HEK293T (cell line): ENCODE results near the gene KCNQ1.

Experiments
- CTCF ChIA-PET: fragments of 350-600 bp; formaldehyde crosslinking; extraction: SDS; loops from one replicate; lab custom pipeline; 2021; ENCODE audit warnings: antibody characterized with exemption, inconsistent platforms; lab: Yijun Ruan, JAX
- POLR2A ChIA-PET: fragments of 350-600 bp; formaldehyde crosslinking; extraction: SDS; loops from one replicate; lab custom pipeline; 2020; ENCODE audit warnings: antibody characterized with exemption, inconsistent platforms; lab: Yijun Ruan, JAX
- DNase-seq: peaks from one replicate; pipeline ENCODE4 v3.0.0; 2012; ENCODE audit warnings: mixed read lengths; ENCODE audit errors: extremely low spot score
- ARNT ChIP-seq: fragments of 450-650 bp; IDR thresholded peaks from 2 replicates; pipeline ENCODE4 v1.6.1; 2017; ENCODE audit warnings: mild to moderate bottlenecking
- BHLHE40 ChIP-seq: fragments of 450-650 bp; IDR thresholded peaks from 2 replicates; pipeline ENCODE4 v1.6.1; 2016; ENCODE audit warnings: mild to moderate bottlenecking, moderate library complexity, borderline replicate concordance
- CTBP1 ChIP-seq: fragments of 450-650 bp; IDR thresholded peaks from 2 replicates; pipeline ENCODE4 v1.6.1; 2016; ENCODE audit warnings: borderline replicate concordance
- ELF4 ChIP-seq: fragments of 450-650 bp; IDR thresholded peaks from 2 replicates; pipeline ENCODE4 v1.6.1; 2017; ENCODE audit warnings: antibody characterized with exemption
- FOXA1 ChIP-seq: fragments of 450-650 bp; IDR thresholded peaks from 2 replicates; pipeline ENCODE4 v1.6.1; 2016; ENCODE audit warnings: mild to moderate bottlenecking
- FOXK2 ChIP-seq: fragments of 450-650 bp; IDR thresholded peaks from 2 replicates; pipeline ENCODE4 v1.6.1; 2016; ENCODE audit warnings: mild to moderate bottlenecking
- FOXM1 ChIP-seq: fragments of 450-650 bp; IDR thresholded peaks from 2 replicates; pipeline ENCODE4 v1.6.1; 2017; ENCODE audit warnings: mild to moderate bottlenecking, borderline replicate concordance
- HDGF ChIP-seq: fragments of 450-650 bp; IDR thresholded peaks from 2 replicates; pipeline ENCODE4 v1.6.1; 2017; ENCODE audit warnings: antibody characterized with exemption, borderline replicate concordance
- L3MBTL2 ChIP-seq: fragments of 450-650 bp; conservative IDR thresholded peaks from 2 replicates; pipeline ENCODE4 v1.6.1; 2016; ENCODE audit warnings: mild to moderate bottlenecking
- LEF1 ChIP-seq: fragments of 450-650 bp; IDR thresholded peaks from 2 replicates; pipeline ENCODE4 v1.6.1; 2017; ENCODE audit warnings: mild to moderate bottlenecking, borderline replicate concordance
- NFRKB ChIP-seq: fragments of 450-650 bp; IDR thresholded peaks from 2 replicates; pipeline ENCODE4 v1.6.1; 2016; ENCODE audit warnings: mild to moderate bottlenecking, moderate library complexity
- SP1 ChIP-seq: fragments of 450-650 bp; IDR thresholded peaks from 2 replicates; pipeline ENCODE4 v1.6.1; 2017
- SUZ12 ChIP-seq: fragments of 450-650 bp; IDR thresholded peaks from 2 replicates; pipeline ENCODE4 v1.6.1; 2016; ENCODE audit warnings: mild to moderate bottlenecking
- TARDBP ChIP-seq: fragments of 450-650 bp; IDR thresholded peaks from 2 replicates; pipeline ENCODE4 v1.6.1; 2016
- ZNF384 ChIP-seq: fragments of 450-650 bp; IDR thresholded peaks from 2 replicates; pipeline ENCODE4 v1.6.1; 2016
- TF ChIP-seq, protein P1 (sequence below): fragments of 450-650 bp; IDR thresholded peaks from 2 replicates; pipeline ENCODE4 v1.6.1; 2016

KCNQ1 gene

DNA sequence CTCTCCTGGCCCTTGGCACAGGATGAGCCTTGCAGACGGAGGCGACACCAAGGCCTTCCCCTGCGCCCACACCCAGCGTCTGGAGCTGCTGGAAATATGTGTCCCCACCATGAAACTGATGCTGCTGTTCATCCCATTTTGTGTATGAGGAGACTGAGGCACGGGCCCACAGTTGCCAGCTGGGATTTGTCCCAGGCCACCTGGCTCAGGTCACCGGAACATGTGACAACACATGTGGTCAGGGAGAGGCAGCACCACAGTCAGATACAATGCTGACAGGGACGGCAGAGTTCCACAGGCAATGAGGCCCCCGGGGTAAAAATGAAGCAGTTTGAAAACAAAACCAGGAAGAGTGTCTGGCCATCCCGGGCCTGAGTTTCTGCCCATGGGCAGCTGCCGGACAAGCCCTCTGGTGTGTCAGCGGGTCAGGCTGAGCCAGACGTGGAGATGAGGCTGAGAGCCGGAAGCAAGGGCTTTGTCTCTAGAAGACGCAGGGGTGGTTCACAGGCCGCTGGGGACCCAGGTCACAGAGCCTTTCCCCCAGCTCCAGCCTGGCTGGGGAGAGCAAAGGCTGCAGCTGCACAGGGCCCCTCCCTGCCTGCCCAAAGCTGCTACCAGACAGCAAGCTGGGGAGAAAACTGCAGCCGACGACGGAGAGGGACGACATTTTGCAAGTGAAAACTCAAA is 360.0 kb downstream of the KCNQ1 start:
- ChIA-PET POLR2A (no interaction called here), CTCF (no interaction called here)
- DNase-seq = no peak
- no peak for TF ChIP-seq FOXM1
- TF ChIP-seq LEF1 = no peak
- TF ChIP-seq SUZ12 = no peak

DNA sequence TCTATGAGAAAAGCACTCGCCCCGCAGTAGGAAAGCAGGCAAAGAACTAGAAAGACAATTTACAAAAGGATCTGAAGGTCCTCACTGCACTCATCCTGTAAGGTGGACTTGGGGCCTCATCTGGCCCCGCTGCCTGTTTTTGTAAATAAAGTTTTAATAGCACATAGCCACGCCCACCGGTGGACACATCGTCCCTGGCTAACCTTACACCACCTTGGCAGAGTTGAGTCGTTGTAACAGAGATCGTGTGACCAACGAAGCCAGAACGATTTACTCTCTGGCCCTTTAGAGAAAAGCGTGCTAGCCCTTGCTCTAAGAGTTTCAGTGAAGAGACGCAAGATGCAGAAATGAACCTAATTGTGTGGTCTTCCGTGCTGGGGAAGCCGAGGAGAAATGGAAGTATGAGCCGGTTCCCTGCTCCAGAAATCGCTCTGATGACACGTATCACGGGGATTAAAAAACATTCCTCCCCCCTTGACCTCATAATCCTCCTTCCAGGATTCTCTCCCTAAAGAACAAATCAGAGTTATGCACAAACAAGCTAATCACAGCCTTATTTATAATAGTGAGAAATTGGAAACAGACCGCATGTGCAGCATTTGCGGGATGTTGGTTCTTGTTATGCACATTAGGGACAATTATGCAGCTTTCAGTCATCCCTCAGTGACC is 360.7 kb downstream of the KCNQ1 start:
- ChIA-PET POLR2A (no interaction called here), CTCF (no interaction called here)
- TF ChIP-seq ZNF384 = no peak
- no peak for TF ChIP-seq LEF1
- TF ChIP-seq, protein P1, sequence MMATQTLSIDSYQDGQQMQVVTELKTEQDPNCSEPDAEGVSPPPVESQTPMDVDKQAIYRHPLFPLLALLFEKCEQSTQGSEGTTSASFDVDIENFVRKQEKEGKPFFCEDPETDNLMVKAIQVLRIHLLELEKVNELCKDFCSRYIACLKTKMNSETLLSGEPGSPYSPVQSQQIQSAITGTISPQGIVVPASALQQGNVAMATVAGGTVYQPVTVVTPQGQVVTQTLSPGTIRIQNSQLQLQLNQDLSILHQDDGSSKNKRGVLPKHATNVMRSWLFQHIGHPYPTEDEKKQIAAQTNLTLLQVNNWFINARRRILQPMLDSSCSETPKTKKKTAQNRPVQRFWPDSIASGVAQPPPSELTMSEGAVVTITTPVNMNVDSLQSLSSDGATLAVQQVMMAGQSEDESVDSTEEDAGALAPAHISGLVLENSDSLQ = no peak
- TF ChIP-seq ELF4 = no peak
- no peak for TF ChIP-seq ARNT
- TF ChIP-seq FOXM1 = no peak
- no peak for TF ChIP-seq TARDBP
- no peak for TF ChIP-seq SUZ12
- TF ChIP-seq HDGF = no peak
- TF ChIP-seq CTBP1 = no peak
- DNase-seq = no peak

DNA sequence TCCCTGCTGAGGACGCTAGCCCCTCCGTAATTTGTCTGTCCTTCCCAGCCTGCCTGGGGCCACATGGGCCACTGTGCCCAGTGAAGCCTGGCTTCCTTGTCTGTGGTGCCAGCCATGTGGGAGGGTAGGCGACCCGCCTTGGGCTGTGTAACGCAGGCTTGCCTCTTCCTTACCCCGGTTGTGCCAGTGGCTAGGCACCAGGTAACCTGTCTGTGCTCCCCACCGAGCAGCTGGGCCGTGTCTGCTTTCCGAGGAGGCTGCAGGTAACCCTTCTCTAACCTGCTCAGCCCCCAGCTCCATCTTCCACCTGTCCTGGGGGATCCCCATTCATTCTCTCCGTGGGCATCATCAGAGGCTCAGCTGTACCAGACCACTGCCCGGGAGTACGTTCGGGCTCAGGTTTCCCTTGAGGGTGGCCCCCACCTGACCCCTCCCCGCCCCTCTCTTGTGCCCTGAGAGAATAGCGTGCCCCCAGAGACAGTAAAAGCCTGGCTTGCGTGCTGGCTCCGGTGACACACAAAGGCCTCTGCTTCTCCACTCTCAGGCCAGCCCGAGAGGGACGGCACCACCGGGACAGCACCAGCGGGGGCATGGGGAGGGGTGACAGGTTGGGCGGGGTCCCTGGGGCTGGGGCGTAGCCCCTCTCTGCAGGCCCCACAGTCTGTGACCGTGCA is 361.7 kb downstream of the KCNQ1 start:
- ChIA-PET POLR2A (no interaction called here), CTCF (no interaction called here)
- no peak for DNase-seq
- TF ChIP-seq FOXA1 (no peak), ARNT (no peak), NFRKB (no peak), L3MBTL2 (no peak)

DNA sequence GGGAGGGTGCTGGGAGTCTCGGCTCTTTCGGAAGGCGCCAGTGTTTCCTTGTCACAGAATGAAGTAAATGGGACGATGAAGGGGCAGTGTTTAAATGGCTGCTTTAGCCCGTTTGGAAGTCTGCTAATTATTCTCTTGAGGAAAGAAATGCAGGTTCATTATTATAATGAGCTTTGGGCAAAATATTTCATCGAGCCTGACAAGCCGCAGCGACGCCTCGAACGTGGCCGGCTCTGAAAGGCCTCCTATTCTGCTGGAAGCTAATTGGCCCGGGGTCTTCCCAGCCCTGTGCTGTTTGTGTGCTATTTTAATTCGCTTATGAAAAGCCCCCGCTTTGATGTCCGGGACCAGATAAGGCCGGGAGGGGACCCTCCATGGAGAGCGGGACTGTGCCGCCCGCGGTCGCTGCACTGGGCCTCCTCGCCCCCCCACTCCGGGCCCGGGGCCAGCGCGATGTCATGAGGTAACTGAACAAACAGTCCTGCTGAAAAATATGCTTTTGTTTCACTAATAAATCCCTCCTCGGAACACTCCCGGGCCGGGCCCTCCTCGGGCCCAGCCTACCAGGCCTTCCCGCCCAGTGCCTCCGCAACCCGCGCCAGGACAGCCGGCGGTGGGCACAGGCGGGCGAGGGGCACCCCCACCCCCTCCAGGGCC is 362.3 kb downstream of the KCNQ1 start:
- POLR2A ChIA-PET = no interaction called here
- no peak for TF ChIP-seq L3MBTL2
- no peak for TF ChIP-seq FOXM1
- TF ChIP-seq HDGF = no peak
- TF ChIP-seq FOXK2 = no peak
- no peak for TF ChIP-seq ARNT
- no peak for TF ChIP-seq BHLHE40
- TF ChIP-seq LEF1 = no peak
- TF ChIP-seq ZNF384 = no peak
- TF ChIP-seq, protein P1 = no peak
- no peak for DNase-seq
- CTCF ChIA-PET = no interaction called here

DNA sequence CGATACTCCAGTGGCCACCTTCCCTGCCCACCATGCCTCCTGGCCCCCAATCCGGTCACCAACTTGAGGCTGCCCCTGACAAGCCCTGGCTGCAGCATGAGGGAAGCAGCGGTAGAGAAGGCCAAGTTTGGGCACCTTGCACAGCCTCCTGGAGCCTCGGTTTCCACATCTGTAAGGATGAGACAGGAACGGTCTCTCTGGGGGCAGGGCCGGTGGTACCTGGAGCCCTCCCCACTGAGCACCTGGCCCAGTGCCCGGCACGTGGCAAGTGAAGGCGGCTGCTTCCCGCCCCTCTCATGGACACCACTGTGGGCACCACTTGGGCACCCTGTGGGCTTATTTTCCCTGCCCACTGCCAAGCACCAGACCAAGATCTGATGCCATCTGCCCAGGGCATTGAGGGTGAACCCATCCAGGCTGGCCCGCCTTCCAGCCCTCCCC is 363.0 kb downstream of the KCNQ1 start:
- TF ChIP-seq CTBP1 (no peak), TARDBP (no peak), ELF4 (no peak), ARNT (no peak), SP1 (no peak), FOXM1 (no peak), FOXA1 (no peak)
- DNase-seq = no peak
- POLR2A ChIA-PET = no interaction called here
- CTCF ChIA-PET = no interaction called here

DNA sequence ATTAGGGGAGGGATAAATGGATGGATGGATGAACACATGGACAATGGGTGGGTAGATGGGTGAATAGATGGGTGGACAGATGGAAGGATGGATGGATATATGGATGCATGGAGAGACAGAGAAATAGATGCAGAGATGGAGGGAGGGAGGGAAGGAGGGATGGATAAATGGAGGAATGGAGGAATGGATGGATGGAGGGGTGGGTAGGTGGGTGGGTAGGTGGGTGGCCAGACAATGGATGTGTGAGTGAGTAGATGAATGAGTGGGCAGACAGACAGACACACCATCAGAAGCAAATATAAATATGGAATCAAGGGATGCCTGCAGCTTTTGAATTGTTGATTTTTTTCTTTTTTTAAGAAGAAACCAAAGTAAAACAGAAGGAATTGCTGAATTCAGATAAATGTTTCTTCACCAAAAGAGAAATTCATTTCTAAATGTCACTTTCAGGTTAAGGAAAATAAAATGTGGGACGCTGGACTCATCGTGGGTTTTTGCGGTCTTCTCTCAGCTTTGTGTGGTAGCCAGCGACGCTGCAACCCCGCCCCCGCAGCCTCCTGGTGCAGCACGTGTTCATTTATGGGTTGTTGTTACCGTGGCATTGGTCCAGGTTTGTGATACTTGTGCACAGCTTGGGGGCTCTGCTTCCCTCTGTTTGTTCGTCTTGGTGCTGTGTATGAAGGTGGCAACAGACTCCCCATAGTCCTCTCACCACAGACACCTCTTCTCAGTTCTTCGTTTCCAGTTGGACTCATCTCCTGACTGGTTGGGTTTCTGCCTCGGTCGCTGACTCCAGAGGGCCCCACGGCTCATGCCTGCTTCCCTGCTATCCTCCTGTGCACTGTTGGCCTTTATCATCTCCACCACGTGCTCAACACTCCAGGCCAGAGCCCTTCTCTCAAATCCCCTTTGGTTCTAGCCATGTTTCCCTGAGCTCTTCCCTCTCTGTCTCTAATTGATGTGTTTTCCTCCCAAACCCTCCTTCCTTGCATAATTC is 364.3 kb downstream of the KCNQ1 start:
- ChIA-PET POLR2A (no interaction called here), CTCF (no interaction called here)
- TF ChIP-seq TARDBP (no peak), L3MBTL2 (0 out of 2 replicates have a peak, but pooled peaks have one; percentile 16)
- DNase-seq = no peak
